Activated CD4-positive, alpha-beta T cell treated with anti-CD3 and anti-CD28 coated beads for 36 hours (primary cell): Measurements from ENCODE around the gene KNCN. TPM values are rescaled to one million over a fixed set of nuclear protein-coding genes. Genes with fewer than 3 reads are reported as not detected.

Experiments used
- total RNA-seq, 2 experiments: library from RNA; stranded (reverse); gene quantifications; one replicate each; pipeline ENCODE4 v1.2.3, GENCODE V29; 2021

The KNCN gene
- total RNA-seq, 2 experiments from 2014 or later = not detected

Other genes starting within 250 kb of the KNCN start
- 10 to 100 TPM; 33.4 to 34.7 TPM for gene LRRC41, start 248.0 kb downstream of the KNCN start, total RNA-seq
- gene UQCRH, start 247.9 kb downstream of the KNCN start, total RNA-seq = 100 to 1,000 TPM; 258 to 391 TPM
- gene NSUN4, start 210.8 kb downstream of the KNCN start, total RNA-seq = 10 to 100 TPM; 26.1 to 31.3 TPM
- 1 to 10 TPM; 5.3 to 7.5 TPM for gene FAAH, start 157.3 kb downstream of the KNCN start, total RNA-seq
- gene DMBX1, start 61.8 kb downstream of the KNCN start, total RNA-seq = under 1 TPM in 1 of 2 experiments, not detected in 1; 0.05 TPM
- gene MKNK1, start 52.6 kb upstream of the KNCN start, total RNA-seq = 10 to 100 TPM; 27.8 to 31.0 TPM
- gene MOB3C, start 65.2 kb upstream of the KNCN start, total RNA-seq = 1 to 10 TPM; 8.5 to 8.9 TPM
- gene ATPAF1, start 116.7 kb upstream of the KNCN start, total RNA-seq = 10 to 100 TPM; 46.1 to 48.5 TPM
- under 1 TPM in 1 of 2 experiments, not detected in 1; 0.18 TPM for gene TEX38, start 120.2 kb upstream of the KNCN start, total RNA-seq
- 10 to 100 TPM; 37.8 to 54.3 TPM for gene EFCAB14, start 167.5 kb upstream of the KNCN start, total RNA-seq
- gene CYP4B1, start 247.4 kb upstream of the KNCN start, total RNA-seq = not detected